HG02798 (cell line): Measurements from ENCODE around the gene KCNQ1.

Source experiments
- ATAC-seq: cut with Tn5 transposase; IDR thresholded peaks from one replicate; pipeline ENCODE4 v1.9.1; 2021; ENCODE audit warnings: mild to moderate bottlenecking; ENCODE audit not compliant: unreplicated experiment, poor library complexity

KCNQ1 gene

GRCh38 chr11:2584812-2585565, 140.2 kb downstream of the KCNQ1 start:
- ATAC-seq = no peak

GRCh38 chr11:2585566-2586086, 140.8 kb downstream of the KCNQ1 start:
- ATAC-seq = no peak

GRCh38 chr11:2586087-2586792, 141.4 kb downstream of the KCNQ1 start:
- ATAC-seq = no peak

- no peak for ATAC-seq
These were observed 142.0 kb downstream of the KCNQ1 start for GRCh38 chr11:2586793-2587131.

DNA sequence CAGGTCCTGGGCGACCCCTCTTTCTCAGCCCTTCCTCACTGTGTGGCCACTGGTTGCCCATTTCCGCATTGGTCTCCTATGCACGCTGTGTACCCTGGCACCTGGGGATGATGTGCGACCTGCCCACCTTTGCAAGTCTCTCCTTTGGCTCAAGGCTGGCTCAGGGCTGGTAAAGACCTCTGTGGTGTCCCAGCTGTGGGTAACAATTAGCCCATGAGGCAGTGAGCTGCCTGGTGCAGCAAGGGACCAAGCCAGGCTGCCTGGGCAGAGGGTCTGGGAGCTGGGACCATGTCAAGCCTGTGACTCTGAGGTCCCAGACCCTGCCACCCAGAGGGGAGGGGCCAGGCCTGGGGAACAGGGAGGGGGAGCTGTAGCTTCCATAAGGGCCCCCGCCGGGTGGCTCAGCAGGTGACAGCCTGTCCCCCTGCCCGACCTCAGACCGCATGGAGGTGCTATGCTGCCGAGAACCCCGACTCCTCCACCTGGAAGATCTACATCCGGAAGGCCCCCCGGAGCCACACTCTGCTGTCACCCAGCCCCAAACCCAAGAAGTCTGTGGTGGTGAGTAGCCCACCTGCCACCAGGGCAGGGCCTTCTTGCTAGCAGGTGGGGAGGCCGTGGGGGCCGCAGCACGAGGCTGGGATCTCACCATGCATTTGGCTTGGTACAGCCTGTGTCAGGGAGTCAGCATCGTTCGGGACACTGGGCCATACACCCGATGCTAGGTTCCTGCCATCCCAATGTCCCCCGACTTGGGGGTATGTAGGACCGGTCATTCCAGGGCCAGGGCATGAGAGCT, 142.5 kb downstream of the KCNQ1 start:
- no peak for ATAC-seq

DNA sequence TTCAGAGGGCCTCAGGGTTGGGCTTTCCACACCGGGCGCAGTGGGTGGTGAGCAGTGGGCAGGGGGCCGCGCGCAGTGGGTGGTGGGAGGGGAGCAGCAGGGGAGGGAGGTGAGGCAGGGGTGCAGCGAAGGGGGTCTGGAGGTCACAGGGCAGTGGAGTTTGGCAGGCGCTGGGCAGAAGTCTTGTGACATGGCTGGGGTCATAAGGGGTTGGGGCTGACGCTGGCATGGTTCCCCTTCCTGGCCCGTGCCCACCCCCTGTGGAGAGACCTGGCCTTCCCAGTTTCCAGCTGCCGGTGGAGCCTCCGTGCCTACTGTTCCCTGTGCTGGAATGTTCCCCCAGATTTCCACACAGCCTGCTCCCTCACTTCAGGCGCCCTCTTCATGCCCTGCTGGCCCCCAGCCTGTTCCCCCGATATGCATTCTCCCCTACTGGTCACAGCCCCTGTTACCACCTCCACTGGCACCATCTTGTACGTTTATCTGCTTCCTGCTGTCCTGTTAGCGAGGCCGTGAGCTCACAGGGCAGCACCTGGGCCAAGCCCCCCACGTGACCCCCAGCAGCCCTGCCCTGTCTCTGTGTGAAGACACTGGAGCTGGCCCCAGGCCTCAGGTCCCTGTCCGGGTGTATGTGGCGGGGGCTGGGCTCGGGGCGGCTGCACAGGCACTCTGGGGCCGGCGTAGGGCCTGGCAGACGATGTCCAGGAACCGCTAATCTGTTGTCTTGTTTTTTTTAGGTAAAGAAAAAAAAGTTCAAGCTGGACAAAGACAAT, 143.4 kb downstream of the KCNQ1 start:
- ATAC-seq = no peak

DNA sequence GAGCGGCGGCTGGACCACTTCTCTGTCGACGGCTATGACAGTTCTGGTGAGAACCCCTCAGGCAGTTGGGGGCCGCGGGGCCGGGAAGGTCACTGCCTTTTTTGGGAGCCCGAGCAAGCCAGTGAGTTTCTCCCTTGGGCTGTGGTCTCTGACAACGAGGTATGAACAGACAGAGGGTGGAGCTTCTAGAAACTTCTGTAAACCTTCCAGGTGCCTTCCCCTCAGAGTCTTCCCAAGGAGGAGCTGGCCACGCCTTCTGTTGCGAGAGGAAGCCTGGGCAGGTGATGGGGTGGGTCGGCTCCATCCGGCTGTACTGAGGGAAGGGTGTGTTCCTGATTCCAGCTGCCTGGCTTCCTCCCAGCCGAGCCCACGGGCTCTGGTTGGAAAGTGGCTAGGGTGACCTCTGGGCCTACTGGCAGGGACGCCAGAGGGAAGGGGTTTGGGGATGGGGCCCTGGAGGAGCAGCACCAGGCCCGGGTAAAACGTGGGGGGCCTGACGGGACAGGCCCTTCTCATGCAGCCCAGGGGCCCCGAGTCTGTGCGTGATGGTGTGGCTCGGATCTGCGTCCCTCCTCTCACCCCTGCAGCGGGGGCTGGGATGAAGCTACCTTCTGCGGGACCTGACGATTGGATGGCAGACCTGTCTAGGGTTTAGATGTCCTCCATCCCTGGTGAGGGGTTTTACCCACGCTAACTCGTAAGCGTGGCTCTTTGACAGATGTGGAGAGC, 144.2 kb downstream of the KCNQ1 start:
- no peak for ATAC-seq

GRCh38 chr11:2589538-2589934, 144.7 kb downstream of the KCNQ1 start:
- no peak for ATAC-seq

- ATAC-seq = no peak
These were observed 145.5 kb downstream of the KCNQ1 start for GRCh38 chr11:2590131-2590964.

GRCh38 chr11:2590965-2591754, 146.4 kb downstream of the KCNQ1 start:
- ATAC-seq = no peak

- no peak for ATAC-seq
These were observed 147.0 kb downstream of the KCNQ1 start for GRCh38 chr11:2591805-2592204.

- ATAC-seq = no peak
These were observed 148.0 kb downstream of the KCNQ1 start for GRCh38 chr11:2592559-2593392.

GRCh38 chr11:2593393-2593950, 148.7 kb downstream of the KCNQ1 start:
- ATAC-seq = no peak

DNA sequence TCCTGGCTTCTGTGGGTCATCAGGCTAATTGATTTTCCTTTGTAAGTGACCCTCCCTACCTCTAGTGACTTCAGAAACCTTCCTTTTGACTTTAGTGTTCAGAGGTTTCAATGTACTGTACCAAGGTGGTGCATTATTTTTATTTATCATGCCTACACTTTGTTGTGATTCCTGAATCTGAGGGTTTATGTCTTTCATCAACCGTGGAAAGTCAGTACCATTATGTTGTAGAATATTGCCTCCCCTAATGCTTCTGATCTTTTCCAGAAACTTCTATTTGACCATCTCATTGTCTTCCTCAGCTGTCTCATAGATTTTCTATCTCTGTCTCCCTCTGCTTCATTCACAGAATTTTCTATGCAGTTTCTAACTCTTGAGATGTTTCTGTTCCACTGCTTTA, 149.5 kb downstream of the KCNQ1 start:
- ATAC-seq = no peak

GRCh38 chr11:2595204-2595603, 150.4 kb downstream of the KCNQ1 start:
- ATAC-seq = no peak

DNA sequence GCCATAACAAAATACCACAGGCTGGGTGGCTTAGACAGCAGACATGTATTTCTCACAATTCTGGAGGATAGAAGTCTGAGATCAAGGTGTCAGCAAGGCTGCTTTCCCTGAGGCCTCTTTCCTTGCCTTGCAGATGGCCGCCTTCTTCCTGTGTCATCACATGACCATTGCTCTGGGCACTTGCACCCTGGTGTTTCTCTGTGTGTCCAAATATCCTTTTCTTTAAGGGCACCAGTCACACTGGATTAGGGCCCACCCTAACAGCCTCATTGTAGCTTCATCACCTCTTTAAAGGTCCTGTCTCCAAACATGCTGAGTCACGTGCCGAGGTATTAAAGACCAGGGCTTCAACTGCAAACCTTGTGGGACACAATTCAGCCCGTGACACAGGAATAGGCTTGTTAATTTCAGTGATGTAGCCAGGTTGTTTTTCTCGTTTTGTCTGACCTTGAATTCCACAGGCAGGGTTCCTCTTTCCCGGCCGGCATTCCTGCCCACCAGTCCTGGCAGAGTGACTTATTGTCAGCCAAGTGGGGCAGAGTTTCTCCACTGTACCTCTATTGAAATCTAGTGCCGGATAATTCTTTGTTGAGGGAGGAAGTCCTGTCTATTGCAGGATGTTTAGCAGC, 154.9 kb downstream of the KCNQ1 start:
- ATAC-seq = no peak
